HG03097 (cell line): Measurements from ENCODE around the gene SPRYD3.
A peak's percentile ranks its signal among the peaks of the same experiment; 100 is the strongest.

ENCODE experiments used
- ATAC-seq: cut with Tn5 transposase; IDR thresholded peaks from one replicate; pipeline ENCODE4 v1.9.1; 2021; ENCODE audit not compliant: unreplicated experiment, low FRiP score

Gene SPRYD3

DNA sequence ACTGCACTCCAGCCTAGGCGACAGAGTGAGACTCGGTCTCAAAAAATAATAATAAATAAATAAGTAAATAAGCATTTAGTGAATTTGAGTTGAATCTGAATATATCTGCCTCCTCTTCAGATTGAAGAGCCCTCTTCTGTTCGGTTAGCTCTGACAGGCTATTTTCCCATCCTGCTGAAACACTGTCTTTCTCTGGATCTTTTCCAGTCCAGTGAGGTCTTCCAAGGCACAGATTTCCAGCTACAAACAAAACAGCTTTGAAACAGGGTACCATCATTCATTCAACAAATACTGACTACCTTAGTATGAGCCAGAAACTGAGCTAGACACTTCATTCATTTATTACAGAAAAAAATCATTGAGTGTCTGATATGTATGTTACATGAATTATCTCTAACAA lies 7.2 kb upstream of the SPRYD3 start:
- no peak for ATAC-seq

DNA sequence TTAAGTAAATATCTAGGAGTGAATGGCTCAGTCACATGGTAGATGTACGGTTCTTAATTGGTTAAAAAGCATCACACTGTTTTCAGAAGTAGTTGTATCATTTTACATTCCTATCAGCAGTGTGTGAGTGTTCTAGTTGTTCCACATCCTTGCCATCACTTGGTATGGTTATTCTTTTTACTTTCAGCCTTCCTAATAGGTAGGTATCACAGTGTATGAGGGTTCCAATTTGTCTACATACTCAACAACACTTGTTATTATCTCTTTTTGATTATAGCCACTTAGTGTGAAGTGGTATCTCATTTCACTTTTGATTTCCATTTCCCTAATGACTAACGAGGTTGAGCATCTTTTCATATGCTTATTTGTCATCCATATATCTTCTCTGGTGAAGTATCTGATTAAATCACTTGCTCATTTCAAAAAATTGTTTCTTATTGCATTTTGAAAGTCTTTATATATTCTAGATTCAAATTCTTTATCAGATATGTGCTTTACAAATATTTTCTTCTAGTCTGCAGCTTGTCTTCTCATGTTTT lies 3.5 kb upstream of the SPRYD3 start:
- ATAC-seq, result no peak

DNA sequence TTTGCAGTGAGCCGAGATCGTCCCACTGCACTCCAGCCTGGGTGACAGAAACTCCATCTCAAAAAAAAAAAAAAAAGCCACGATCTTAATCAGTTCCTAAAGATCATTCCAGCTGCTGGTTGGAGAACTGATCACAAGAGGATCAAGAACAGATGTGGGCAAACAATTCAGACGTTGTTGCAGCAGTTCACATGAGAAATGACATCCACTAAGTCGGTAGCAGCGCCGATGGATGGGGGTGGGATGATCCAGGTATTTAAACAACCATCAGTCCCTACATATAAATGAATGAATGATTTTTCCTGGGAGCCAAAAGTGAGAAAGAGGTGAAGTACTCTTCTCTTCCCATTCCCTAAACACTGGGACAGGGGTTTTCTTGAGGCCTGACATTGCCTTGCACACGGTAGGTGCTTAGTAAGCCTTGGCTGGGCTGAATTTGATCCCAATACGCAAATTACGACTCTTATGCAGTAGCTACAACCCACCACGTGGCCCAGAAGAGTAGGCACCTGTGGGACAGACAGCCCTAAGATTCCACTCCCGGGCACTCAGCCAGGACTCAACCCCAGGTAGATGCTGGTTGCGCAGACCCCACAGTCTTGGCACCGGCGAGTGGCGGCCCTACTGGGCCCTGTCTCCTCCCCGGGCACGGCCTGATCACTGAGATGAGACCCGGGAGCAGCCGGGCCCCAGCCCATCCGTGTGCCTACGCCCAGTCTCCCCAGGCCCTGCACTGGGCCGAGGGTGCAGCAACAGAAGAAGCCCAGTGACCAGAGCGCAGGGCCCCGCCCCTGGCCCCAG lies 565 bp downstream of the SPRYD3 start:
- ATAC-seq, result peak; percentile 14

DNA sequence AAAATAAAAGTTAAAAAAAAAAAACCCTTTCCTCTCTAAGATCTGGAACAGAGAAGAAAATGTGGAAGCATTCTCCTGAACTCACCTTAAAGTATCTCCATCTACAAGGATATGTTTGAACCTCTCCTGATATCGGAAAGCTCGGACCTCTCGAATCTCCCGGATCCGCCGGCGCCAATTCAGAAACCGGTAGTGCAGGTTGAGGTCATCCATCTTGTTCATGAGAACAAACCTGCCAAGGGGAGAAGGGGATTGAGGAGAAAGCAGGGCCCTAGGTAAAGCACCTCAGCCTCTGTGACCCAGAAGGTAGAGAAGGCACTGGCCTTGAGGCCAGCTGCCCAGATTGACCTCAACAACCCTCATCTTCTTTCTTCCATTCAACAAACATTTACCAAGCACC lies 2.2 kb downstream of the SPRYD3 start:
- ATAC-seq, result no peak

DNA sequence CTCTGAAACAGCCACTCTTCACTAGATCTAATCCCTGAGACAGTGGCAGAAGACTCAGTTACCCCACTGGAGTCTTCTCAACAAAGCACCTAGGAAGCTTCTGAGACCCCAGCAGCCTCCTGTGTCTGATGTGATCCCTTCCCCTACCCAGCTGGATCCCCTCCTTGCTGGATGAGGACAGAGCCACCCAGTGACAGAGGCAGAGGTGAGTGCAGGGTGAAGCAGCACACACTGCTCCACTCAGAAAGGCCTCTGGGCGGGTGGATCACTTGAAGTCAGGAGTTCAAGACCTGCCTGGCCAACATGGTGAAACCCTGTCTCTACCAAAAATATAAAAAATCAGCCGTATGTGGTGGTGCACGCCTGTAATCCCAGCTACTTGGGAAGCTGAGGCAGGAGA lies 2.7 kb downstream of the SPRYD3 start:
- ATAC-seq, result no peak

DNA sequence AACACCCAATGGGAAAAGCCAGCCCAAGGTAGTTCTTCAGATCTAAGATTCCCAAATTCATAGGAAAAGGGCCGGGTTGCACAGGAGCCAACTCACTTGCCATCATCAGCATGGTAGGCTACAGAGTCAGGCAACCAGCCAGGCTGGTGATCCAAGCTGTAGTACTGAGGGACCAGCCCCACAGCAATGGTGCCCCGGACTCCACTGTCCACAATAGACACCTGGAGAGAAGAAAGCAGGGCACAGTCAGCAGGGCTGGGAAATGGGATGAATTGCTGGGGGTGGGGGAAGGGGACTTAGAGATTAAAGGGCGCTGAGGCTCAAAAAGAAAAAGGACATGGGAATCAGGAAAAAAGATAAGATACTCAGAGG lies 4.2 kb downstream of the SPRYD3 start:
- no peak for ATAC-seq

DNA sequence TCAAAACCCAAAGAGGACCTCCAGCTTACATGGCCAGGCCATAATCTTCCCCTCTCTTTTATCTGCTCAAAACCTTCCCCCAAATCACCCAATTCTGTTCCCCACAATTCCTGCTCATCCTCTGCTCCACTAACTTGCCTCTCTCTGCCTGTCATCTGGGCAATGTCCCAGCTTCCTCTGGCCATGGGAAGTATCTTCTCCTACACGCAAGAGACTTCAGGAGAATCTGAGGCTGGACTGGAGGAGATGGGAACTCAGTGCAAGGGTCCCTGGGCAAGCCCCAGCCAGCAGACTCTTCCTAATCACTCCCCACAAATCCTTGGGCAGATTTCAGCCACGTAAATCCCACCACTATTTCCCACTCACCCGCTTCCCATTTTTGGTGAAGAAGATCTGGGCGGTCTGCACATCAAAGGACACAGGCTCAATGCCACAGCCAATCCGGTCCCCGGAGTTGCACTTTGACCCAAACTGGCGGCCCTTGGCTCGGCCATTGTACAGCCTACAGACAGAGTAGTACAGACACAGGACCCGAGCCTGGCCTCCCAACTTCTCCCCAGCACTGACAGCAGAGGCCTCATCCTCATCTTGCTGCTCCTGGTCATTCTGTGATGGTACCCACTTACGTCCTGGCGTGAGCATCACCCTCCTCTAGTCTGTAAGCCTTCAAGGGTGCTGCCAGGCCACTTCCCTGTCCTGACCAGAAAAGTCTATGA lies 4.7 kb downstream of the SPRYD3 start:
- ATAC-seq, result no peak

DNA sequence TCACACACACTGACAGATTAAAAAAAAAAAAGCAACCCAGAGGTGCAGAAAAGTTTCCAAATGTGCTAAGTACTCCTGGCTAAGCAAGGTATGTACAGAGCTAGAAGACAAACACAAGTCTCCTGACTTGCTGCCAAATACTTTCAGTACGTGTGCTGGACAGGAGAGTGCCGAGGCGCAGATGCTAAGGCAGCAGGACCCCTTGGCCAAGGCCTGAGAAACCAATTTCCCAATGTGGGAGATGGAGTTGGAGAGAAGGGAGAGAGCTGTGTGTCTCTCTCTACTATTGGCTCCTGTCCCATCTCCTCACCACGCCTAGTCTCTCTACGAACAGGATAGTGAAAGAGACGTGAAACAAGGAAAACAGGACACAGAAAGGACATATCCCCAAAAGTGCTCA lies 5.3 kb downstream of the SPRYD3 start:
- ATAC-seq, result no peak

DNA sequence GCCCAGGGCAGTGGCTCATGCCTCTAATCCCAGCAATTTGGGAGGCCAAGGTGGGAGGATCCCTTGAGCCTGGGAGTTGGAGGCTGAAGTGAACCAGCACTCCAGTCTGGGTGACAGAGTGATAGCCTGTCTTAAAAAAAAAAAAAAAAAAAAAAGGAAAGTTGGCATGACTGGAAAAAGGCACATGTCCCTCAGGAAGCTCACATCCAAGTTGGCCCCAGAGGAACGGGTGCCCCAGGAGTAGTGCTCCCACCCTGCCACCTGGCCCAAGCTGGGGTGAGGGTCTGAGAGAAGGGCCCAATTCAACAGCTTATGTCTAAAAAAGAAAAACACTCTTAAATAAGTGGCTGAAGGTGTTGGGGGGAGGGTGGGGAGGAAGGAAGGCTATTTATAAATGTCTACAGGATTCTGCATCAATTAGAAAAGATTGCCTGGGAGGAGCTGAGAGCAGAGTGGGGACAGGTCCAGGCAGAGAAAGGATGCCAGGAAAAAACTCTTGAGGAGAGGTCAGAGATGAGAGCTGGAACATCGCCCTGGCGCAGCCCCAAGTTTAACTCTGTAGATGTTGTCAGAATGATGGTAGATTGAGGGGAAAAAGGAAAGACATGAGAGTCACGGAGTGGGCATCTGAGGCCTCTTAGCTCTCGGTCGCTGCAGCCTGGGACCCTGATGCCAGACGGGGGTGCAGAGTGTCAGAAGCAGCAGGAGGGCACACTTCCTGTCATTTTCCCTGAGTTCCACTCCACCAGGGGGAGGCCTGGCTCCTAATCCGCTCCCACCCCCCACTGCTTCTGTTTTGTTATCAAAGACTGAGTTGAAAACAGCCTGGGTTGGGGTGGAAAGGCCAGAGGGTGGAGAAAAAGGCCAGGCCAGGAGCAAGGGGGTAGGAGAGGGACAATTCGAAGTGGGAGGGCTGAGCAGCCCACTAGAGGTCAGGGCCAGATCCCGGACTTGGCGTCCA lies 7.3 kb downstream of the SPRYD3 start:
- no peak for ATAC-seq

DNA sequence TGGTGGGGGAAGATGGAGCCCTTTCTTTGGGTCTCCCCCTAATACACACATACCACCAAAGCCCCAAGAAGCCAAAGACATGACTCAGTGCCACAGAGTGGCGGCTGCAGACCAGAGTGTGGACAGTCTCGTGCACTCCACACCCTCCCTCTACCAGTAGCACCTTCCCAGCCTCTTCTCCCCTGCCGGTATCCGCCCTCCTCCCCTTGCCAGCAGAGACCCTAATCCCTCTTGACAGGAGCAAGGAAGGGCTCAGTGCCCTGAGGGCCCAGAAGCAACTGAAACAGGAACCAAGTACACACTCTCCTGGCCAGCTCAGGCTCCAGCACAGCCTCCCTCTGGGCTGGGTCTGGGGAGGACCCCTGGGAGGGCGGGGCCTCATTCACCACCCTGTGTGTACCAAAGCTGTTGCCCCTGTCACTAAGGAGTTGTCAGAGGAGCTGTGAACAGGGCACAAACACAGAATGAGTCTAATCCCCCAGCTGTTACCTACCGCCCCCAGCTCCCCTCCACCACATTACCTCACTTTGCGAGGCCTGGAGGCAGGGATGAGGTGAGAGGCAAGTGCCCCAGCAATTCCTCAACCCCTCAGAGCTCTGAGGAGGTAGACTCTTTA lies 8.2 kb downstream of the SPRYD3 start:
- ATAC-seq, result no peak

DNA sequence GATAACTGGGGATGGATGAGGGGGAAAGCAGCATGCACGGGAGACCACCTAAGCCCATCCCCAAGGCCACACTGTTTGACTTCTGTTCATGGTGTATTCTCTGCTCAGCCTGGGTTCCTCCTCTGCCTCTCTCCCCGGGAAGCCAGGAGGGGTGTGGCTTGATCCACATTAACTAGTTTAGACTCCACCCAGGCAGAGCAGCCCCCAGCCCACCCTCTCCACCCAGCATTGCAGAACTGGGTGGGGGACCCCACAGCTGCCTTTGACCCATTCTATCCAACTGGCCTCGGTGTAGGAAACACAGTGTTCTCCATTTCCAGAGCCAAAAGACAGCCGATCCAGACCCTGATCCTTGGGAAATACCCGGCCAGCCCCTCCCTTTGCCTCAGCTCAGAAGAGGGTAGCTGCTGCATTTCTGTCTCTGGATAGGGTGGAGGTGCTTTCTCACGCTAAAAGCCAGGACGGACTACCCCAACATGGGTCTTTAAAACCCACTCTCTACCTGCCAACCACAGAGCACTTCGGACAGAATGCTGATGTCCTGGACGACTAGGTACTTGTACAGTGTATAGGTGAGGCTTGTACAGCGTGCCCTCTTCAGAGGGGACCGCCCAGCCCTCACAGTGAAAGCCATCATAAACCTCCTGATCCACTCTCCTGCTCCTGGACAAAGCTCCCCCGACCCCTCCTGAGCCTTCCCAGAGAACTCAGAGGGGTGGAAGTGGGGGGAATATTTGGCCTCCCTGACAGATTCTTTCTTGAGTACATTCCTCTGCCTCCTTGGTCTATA lies 9.4 kb downstream of the SPRYD3 start:
- ATAC-seq, result no peak

DNA sequence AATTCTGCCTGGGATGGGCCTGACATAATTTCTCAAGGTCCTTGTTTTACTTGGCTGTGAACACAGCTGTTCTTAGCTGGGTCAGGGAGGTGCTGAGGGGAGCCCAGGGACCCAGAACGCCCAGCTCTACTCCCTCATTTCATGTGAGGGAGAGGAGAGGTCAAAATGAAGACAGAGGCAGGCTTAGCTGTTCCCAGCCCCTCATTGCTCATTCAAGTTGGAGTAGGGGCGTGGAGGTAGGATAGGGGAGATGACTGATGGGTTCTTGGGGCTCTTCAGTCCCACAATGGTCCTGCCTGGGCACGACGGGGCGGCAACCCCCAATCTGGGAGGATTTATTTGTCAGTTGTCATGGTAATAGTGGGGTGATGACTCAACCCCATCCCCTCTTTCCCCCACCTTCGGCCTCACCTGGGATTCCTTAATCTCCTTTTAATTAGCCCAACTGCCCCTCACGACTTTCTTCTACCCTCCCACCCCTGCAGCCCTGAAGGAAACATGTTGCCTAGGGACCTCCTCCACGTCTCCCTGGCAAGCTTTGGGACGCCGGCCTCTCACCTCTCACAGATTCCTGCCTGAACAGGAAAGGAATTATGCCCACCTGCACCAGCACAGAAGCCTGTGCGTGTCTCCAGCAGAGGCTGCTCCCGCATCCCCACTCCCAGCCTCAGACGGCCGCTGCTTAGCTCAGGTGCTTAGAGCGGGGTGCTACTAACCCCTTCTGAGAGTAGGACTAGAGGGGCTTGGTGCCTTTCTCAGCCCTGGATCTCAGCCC lies 10.2 kb downstream of the SPRYD3 start:
- ATAC-seq, result no peak

DNA sequence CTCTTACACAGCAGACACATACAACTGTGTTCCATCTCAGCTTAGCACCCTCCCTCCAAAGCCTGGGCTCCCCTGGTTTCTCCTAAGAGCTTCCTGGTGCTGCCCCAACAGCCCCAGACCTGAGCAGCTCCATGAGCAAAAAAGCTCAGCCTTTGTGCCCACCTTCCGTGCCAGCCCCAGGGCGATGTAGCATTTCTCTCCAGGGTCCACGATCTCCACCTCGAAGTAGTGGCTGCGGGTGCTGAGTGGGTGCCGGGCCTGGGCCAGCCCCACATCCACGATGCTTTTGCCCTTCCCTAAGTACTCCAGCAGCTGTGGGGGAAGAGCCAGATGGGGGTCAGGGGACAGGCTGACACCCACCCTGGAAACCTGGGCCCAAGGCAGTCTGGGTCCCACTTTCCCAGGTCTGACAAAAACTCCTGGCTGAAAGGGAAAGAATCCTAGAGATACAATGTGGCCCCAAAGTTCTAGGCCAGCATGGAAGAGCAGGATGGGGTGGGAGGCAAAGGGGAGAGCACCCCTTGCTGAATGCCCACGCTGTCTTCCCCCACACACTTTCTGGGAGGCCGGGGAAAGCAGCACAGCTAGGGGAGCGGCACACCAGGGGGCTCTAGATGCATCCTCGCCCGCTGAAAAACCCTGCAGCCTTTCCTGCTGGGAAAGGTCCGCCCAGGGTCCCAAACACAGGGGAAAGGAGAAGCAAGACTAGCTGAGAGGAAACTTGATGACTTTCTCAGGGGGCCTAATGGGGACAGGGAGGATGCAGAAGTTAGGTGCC lies 11.0 kb downstream of the SPRYD3 start:
- no peak for ATAC-seq

DNA sequence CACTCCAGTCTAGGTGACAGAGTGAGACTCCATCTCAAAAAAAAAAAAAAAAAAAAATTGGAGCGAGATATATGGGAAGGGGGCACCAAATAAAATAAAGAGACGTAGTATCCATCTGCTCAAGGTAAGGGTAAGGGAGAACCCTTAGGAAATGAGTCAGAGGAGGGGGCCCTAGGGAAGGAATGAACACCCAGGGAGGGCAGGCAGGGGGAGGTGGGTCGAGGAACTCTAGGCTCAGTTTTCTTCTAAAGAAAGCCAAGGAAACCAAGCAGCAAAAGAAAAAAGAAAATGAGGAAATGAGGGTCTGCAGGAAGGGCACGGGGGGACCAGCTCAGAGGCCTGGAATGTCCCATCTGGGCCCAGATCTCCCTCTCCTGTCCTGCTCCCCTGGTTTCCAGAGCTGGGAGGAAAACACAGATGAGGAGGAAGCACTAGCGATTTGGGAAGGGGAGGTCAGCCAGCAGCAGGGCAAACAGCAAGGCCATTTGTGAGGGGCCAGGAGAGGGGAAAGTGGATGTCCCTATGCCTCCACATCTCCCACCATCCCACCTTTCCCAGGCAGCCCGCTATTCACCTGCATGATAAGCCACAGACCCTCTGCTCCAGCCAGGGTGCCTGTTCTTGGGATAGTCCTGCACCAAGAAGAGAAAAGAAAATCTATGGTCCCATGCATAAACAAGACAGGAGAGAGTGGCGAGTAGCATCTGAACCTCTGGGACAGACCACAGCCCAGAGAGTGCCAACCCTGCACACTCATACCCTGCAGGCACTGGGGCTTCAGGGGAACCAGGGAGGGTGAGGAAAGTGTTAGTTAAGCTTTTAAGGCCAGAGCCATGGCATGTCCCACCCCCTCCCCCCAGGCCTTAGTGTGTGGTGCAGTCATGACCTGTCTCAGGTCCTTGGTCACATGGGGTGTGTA lies 11.9 kb downstream of the SPRYD3 start:
- no peak for ATAC-seq

DNA sequence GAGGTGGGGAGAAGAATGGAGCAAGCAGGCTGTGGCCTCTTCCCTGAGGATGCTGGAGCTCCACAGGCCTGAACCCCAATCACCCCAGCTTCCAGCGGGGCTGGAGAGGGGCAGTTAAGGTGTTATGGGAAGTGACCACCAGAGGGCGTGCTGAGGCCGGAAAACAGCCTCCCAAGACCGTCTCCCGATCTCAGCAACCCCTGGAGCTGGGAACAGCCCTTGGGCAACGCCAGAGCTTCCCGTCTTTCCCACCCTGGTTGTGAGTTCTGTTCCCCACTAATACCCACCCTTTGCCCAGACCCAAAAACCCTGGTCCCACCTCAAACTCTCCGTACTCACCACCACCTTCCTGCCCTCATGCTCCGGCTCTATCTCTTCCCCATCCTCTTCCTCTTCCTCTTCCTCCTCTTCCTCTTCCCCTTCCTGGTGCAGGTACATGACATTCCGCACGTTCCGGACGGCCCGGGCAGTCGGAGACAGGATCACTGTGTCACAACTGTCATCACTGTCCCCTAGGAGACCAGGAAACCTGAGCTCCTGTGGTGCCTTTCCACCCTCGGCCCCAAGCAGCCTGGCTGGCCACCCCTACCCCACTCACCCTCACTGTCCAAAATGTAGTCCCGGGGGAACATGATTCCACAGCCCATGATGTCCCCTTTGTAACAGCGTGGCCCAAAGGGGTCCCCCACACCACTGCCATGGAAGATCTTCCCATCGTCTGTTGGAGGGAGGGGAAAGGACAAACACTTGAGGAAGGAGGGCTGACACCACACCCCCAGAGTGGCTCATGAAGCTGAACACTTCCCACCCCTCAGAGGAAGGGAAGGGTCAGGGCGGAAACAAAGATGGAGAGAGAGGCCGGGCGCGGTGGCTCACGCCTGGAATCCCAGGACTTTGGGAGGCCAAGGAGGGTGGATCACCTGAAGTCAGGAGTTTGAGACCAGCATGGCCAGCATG lies 12.9 kb downstream of the SPRYD3 start:
- ATAC-seq, result no peak

DNA sequence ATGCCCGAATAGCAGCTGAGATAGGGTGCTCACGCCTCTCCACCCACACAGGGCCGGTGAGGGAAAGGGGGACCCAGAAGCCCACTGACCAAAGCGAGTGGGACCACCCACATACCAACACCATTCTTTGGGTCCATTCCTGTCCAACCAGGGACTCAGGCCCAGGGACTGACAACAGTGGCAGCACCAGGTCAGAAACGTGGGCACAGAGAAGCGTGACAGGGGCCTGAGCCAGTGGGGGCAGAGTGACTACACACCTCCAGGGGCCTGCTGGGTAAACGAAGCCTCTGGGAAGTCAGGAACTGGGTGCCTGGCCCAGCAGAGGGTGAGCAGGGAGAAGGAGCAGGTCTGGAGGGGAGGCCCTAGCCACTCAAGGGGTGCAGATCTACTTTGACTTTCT lies 13.7 kb downstream of the SPRYD3 start:
- no peak for ATAC-seq
